K562 (cell line): ENCODE data around the gene RITA1. TPM values are rescaled to one million over a fixed set of nuclear protein-coding genes. Genes with fewer than 3 reads are reported as not detected.

ENCODE experiments used
- ATAC-seq: fragments of 200-7000 bp; cut with Tn5 transposase; 3 replicates; pipeline ENCODE4 v1.9.1; 2020; ENCODE audit warnings: moderate library complexity
- BruUV-seq: library from RNA; stranded (reverse); fragments of 400-500 nt; replicated peaks from 2 replicates; lab custom pipeline; 2021; lab: Mats Ljungman, UMichigan
- CTCF ChIA-PET: fragments of 300-600 bp; formaldehyde crosslinking; extraction: SDS; loops from one replicate; lab custom pipeline; 2021; ENCODE audit warnings: low intra/inter-chr PET ratio; lab: Yijun Ruan, JAX
- POLR2A ChIA-PET: fragments of 300-600, 350-650 bp; sonication (Branson Sonifier 250); formaldehyde crosslinking; extraction: SDS; loops from one replicate; lab custom pipeline; 2021; ENCODE audit warnings: antibody characterized with exemption, inconsistent platforms; lab: Yijun Ruan, JAX
- DNase-seq, 4 experiments: peaks; one replicate each; pipeline versions ENCODE4 v3.0.0 to v3.0.0-alpha.2; 2011 to 2018; ENCODE audit warnings: low spot score in 3 of 4, mixed read lengths in 3 of 4; ENCODE audit errors: extremely low read depth in 1 of 4
- FAIRE-seq: peaks from 2 replicates; lab custom pipeline; 2011; peaks lifted over from hg19 to GRCh38; lab: Jason Lieb, UNC
- H2AFZ ChIP-seq: 2 replicates; pipeline ENCODE4 v1.6.0; 2011; ENCODE audit warnings: low read depth, low read length, control low read depth, inconsistent platforms
- H3K27ac ChIP-seq: fragments of 200-600 bp; 3 replicates; pipeline ENCODE4 v1.8.0; 2011; ENCODE audit warnings: low read depth, mild to moderate bottlenecking, control low read depth, inconsistent platforms, low read length, moderate library complexity, mixed read lengths; ENCODE audit errors: extremely low read depth
- H3K27me3 ChIP-seq, 2 experiments: fragments of 300-600 bp in 1 of 2; 2 replicates in 1 of 2; 3 replicates in 1 of 2; pipeline versions ENCODE4 v1.6.0 to v1.8.0; 2011; ENCODE audit warnings: inconsistent platforms in 2 of 2, low read length in 2 of 2, mild to moderate bottlenecking in 1 of 2, mixed read lengths in 1 of 2, moderate library complexity in 1 of 2; ENCODE audit not compliant: control insufficient read depth in 2 of 2, insufficient read depth in 2 of 2
- H3K36me3 ChIP-seq: fragments of 300-600 bp; 3 replicates; pipeline ENCODE4 v1.8.0; 2011; ENCODE audit warnings: mild to moderate bottlenecking, low read length, inconsistent platforms; ENCODE audit not compliant: control insufficient read depth, insufficient read depth
- H3K4me1 ChIP-seq, 2 experiments: fragments of 200-600 bp in 1 of 2; replicated peaks in 1 of 2; 2 replicates in 1 of 2; 3 replicates in 1 of 2; pipeline versions ENCODE4 v1.5.1 to v1.8.0; 2011; ENCODE audit warnings: inconsistent platforms in 2 of 2, low read length in 2 of 2, mild to moderate bottlenecking in 1 of 2, mixed read lengths in 1 of 2, moderate library complexity in 1 of 2; ENCODE audit not compliant: control insufficient read depth in 2 of 2, insufficient read depth in 2 of 2
- H3K4me2 ChIP-seq: 2 replicates; pipeline ENCODE4 v1.6.1; 2011; ENCODE audit warnings: low read length, control low read depth, inconsistent platforms, mixed read lengths; ENCODE audit not compliant: insufficient read depth
- H3K4me3 ChIP-seq: fragments of 200-600 bp; sonication (generic), shearing (Covaris generic); 2 replicates; pipeline ENCODE4 v1.5.1; 2016; ENCODE audit warnings: control low read depth, inconsistent platforms
- H3K79me2 ChIP-seq: fragments of 200-600 bp; 3 replicates; pipeline ENCODE4 v1.8.0; 2011; ENCODE audit warnings: low read length, inconsistent platforms; ENCODE audit not compliant: control insufficient read depth, insufficient read depth
- H3K9ac ChIP-seq, 2 experiments: 2 replicates each; pipeline versions ENCODE4 v1.6.0 to v1.6.1; 2011; ENCODE audit warnings: low read depth in 2 of 2, low read length in 2 of 2, control low read depth in 1 of 2, inconsistent platforms in 1 of 2, mild to moderate bottlenecking in 1 of 2, mixed read lengths in 1 of 2; ENCODE audit not compliant: insufficient read depth in 1 of 2
- H3K9me1 ChIP-seq: one replicate; pipeline ENCODE4 v1.6.0; 2011; ENCODE audit warnings: inconsistent platforms, mild to moderate bottlenecking, low read length, moderate library complexity; ENCODE audit not compliant: control insufficient read depth, insufficient read depth
- H3K9me3 ChIP-seq: replicated peaks from 2 replicates; pipeline ENCODE4 v1.5.1; 2011; ENCODE audit warnings: low read depth, low read length, inconsistent platforms; ENCODE audit not compliant: control insufficient read depth, insufficient read depth
- H4K20me1 ChIP-seq: replicated peaks from 2 replicates; pipeline ENCODE4 v1.6.1; 2011; ENCODE audit warnings: low read length, inconsistent platforms, mixed read lengths; ENCODE audit not compliant: control insufficient read depth, insufficient read depth
- ADNP ChIP-seq: fragments of 200-800 bp; sonication (Bioruptor generic); IDR thresholded peaks from 2 replicates; pipeline ENCODE4 v1.6.1; 2016; ENCODE audit warnings: missing genetic modification characterization, missing compliant biosample characterization
- CC2D1A ChIP-seq: fragments of 450-650 bp; IDR thresholded peaks from 2 replicates; pipeline ENCODE4 v1.6.1; 2017; ENCODE audit warnings: mild to moderate bottlenecking
- DPF2 ChIP-seq: fragments of 450-650 bp; IDR thresholded peaks from 2 replicates; pipeline ENCODE4 v1.6.1; 2016
- ELF4 ChIP-seq: fragments of 450-650 bp; formaldehyde crosslinking; IDR thresholded peaks from 2 replicates; pipeline ENCODE4 v1.4.0; 2022; ENCODE audit warnings: missing genetic modification characterization
- EWSR1 ChIP-seq: fragments of 450-650 bp; IDR thresholded peaks from 2 replicates; pipeline ENCODE4 v1.6.1; 2018; ENCODE audit warnings: borderline replicate concordance, mild to moderate bottlenecking, low read depth, moderate library complexity; ENCODE audit not compliant: partially characterized antibody
- HDGF ChIP-seq: fragments of 450-650 bp; IDR thresholded peaks from 2 replicates; pipeline ENCODE4 v1.6.1; 2016
- KDM1A ChIP-seq, 2 experiments: fragments of 450-650 bp; IDR thresholded peaks; 2 replicates each; pipeline ENCODE4 v1.6.1; 2016; ENCODE audit warnings: mild to moderate bottlenecking in 2 of 2
- KLF16 ChIP-seq: IDR thresholded peaks from 2 replicates; pipeline ENCODE4 v1.6.1; 2016; ENCODE audit warnings: antibody characterized with exemption
- LEF1 ChIP-seq: fragments of 450-650 bp; IDR thresholded peaks from 2 replicates; pipeline ENCODE4 v1.6.1; 2016; ENCODE audit warnings: mild to moderate bottlenecking
- RBM25 ChIP-seq: fragments of 200-400 bp; formaldehyde crosslinking; IDR thresholded peaks from 2 replicates; pipeline ENCODE4 v1.6.1; 2018; ENCODE audit warnings: low read length, low read depth, moderate library complexity; ENCODE audit not compliant: severe bottlenecking
- ZFP36 ChIP-seq: fragments of 150-350 bp; IDR thresholded peaks from 2 replicates; pipeline ENCODE4 v1.6.1; 2018; ENCODE audit warnings: low read length, low read depth; ENCODE audit not compliant: partially characterized antibody
- ZNF140 ChIP-seq: fragments of 250-450 bp; sonication (Bioruptor Pico); IDR thresholded peaks from 2 replicates; pipeline ENCODE4 v1.8.0; 2021; ENCODE audit warnings: moderate library complexity, mild to moderate bottlenecking, inconsistent platforms
- ZNF143 ChIP-seq: sonication (generic); formaldehyde crosslinking; IDR thresholded peaks from 2 replicates; pipeline ENCODE4 v1.9.0; 2022; ENCODE audit warnings: mild to moderate bottlenecking, missing genetic modification reagents
- ZNF316 ChIP-seq: fragments of 450-650 bp; IDR thresholded peaks from 2 replicates; pipeline ENCODE4 v1.6.1; 2016
- ZNF668 ChIP-seq: fragments of 250-450 bp; sonication (Bioruptor Pico); IDR thresholded peaks from 2 replicates; pipeline ENCODE4 v1.8.0; 2022; ENCODE audit warnings: mild to moderate bottlenecking, inconsistent platforms
- WGBS: fragments of 100-300 bp; shearing (Covaris generic); methylation state at CpG from one replicate; pipeline ENCODE4 v1.1.6; 2016; ENCODE audit warnings: low coverage, mixed read lengths; ENCODE audit not compliant: insufficient coverage; ENCODE audit errors: missing lambda C conversion rate; 5-methylcytosine and 5-hydroxymethylcytosine counted together
- in situ Hi-C: fragments of 300-500 bp; cut with MboI; formaldehyde crosslinking; loops from 4 replicates; pipeline ENCODE4 v1.15.0; 2018; ENCODE audit warnings: inconsistent platforms, mixed read lengths
- intact Hi-C: fragments of 100-400 bp; cut with micrococcal nuclease; formaldehyde crosslinking; loops from 2 replicates; pipeline ENCODE4 v1.14.2; 2022
- polyA plus RNA-seq, 8 experiments: library from polyadenylated mRNA; depleted of rRNA in 4 of 8; stranded (reverse) in 5 of 8; unstranded in 3 of 8; fragments of >200 nt; fragmentation: Nextera tagmentation in 2 of 8; fragmentation: Illumina TruSeq in 1 of 8; extraction: Ambion mirVana in 2 of 8; extraction: Trizol in 1 of 8; gene quantifications; 2 replicates each; pipeline versions ENCODE4 v1.2.1 to v1.2.3, GENCODE V29; 2011 to 2014; ENCODE audit warnings: inconsistent platforms in 1 of 8, missing spikeins in 1 of 8
- total RNA-seq, 7 experiments: library from RNA; depleted of rRNA in 6 of 7; stranded (reverse); fragments of >200 nt in 6 of 7; fragmentation: Illumina TruSeq in 2 of 7; extraction: Trizol in 2 of 7; gene quantifications; 2 replicates each; pipeline versions ENCODE4 v1.2.1 to v1.2.3, GENCODE V29; 2011 to 2021; ENCODE audit warnings: low replicate concordance in 1 of 7
- TF ChIP-seq, protein P1 (sequence below): fragments of 450-650 bp; IDR thresholded peaks from 2 replicates; pipeline ENCODE4 v1.6.1; 2016; ENCODE audit warnings: borderline replicate concordance
- TF ChIP-seq, protein P2 (sequence below): fragments of 250-450 bp; sonication (Bioruptor Pico); IDR thresholded peaks from 2 replicates; pipeline ENCODE4 v1.4.0; 2020; ENCODE audit warnings: mild to moderate bottlenecking, moderate library complexity, borderline replicate concordance
- TF ChIP-seq, protein P3 (sequence below), 2 experiments: fragments of 250-450 bp in 1 of 2; fragments of 450-650 bp in 1 of 2; sonication (Bioruptor Pico) in 1 of 2; IDR thresholded peaks; 2 replicates each; pipeline versions ENCODE4 v1.6.1 to v1.8.0; 2016 to 2021; ENCODE audit warnings: mild to moderate bottlenecking in 2 of 2, moderate library complexity in 2 of 2, missing compliant biosample characterization in 1 of 2, missing genetic modification characterization in 1 of 2

The RITA1 gene
- total and polyA plus RNA-seq, 9 of the 15 experiments (the other 6 are each of a cell fraction or from before 2014, with no cell fraction given): 2.8 to 40.4 (median 18.0) TPM

DNA sequence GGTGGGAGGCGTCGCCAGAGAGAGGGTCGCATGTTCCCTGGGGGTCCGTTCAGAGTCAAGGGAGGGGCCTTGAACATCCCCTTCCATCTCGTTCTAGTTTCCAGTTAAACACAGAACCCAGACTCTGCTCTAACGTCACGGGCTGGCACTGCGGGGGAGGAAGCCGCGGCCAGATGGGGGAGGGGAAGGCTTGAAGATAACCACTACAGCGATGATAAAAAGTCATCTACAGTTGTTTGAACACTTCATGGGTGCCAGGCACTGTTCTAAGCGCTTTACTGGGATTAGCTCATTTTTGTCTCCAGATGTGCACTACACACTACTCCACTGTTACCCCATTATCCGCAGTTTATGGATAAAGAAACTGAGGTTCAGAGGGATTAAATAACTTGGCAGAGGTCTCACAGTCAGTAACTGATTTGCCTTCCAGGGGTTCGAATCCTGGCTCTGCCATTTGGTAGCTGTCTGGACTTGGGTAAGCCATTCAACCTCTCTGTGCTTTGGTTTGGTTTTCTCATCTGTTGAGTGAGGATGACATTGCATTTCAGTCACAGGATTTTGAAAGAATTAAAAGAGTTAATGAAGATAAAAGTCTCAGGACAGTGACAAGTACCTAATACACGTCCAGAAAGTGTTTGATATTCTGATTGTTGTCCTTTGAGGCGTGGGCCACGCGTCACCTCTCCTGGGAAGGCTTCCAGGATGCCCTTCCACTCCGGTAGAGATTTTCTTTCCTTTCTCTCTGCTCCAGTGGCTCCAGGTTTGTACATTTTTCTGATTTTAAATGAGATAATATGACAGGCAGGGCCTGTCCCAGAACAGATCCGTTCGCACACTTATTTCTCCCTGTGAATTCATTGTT, 49.2 kb upstream of the RITA1 start:
- Histone ChIP-seq H4K20me1 (peaks cover 10% of the 10 kb centered on the region), H3K27me3 (no peaks in the 10 kb centered on the region), H3K36me3 (no peaks in the 10 kb centered on the region), H3K79me2 (no peaks in the 10 kb centered on the region), H3K27ac (no peak overlapping the region), H3K9me3 (no peaks in the 10 kb centered on the region), H3K4me2 (peak overlapping the region; percentile 70), H3K4me3 (peak overlapping the region; percentile 17), H3K4me1 (peaks cover 8 to 22% of the 10 kb centered on the region in 2 experiments), H3K9me1 (no peaks in the 10 kb centered on the region), H2AFZ (no peak overlapping the region; the same call in 1 of the 2 replicates), H3K9ac (peak overlapping the region in 1 of 2 experiments; percentile 66; a peak in 1 of 4 replicates)
- 2% methylated on average over 19 of the region's 21 CpGs for WGBS
- POLR2A ChIA-PET: interaction anchor here (1.4 kb wide), 1 partner anchor 25 kb away, joined by 3 read pairs; no protein-coding TSS in a partner anchor
- FAIRE-seq (peak; percentile 40), ATAC-seq (peak; percentile 26; the same call in 2 of the 3 replicates), DNase-seq (peak in 3 of 4 experiments; percentile 51 to 61 (median 60))
- intact Hi-C loops (no loop called here), in situ Hi-C loops (no loop called here)
- CTCF ChIA-PET: interaction anchor here (0.7 to 1.0 kb wide), 2 partner anchors 17 to 82 kb away, joined by 3 to 4 read pairs; no protein-coding TSS in a partner anchor
- BruUV-seq: no TSS peak
- TF ChIP-seq, protein P1, sequence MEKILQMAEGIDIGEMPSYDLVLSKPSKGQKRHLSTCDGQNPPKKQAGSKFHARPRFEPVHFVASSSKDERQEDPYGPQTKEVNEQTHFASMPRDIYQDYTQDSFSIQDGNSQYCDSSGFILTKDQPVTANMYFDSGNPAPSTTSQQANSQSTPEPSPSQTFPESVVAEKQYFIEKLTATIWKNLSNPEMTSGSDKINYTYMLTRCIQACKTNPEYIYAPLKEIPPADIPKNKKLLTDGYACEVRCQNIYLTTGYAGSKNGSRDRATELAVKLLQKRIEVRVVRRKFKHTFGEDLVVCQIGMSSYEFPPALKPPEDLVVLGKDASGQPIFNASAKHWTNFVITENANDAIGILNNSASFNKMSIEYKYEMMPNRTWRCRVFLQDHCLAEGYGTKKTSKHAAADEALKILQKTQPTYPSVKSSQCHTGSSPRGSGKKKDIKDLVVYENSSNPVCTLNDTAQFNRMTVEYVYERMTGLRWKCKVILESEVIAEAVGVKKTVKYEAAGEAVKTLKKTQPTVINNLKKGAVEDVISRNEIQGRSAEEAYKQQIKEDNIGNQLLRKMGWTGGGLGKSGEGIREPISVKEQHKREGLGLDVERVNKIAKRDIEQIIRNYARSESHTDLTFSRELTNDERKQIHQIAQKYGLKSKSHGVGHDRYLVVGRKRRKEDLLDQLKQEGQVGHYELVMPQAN: no peak
- TF ChIP-seq ZNF140 (CRISPR knock-in tag) (no peak), KLF16 (peak; percentile 41; the same call in 1 of the 2 replicates), LEF1 (peak; percentile 84), KDM1A (IDR thresholded peaks at IDR 0.05) (peak in 1 of 2 experiments; percentile 21; a peak in 1 of 4 replicates), ZNF316 (peak; percentile 47), RBM25 (no peak), ELF4 (no peak), HDGF (no peak), EWSR1 (no peak), CC2D1A (no peak), ZFP36 (peak; percentile 75), ZNF668 (CRISPR knock-in tag) (no peak), ZNF143 (no peak), ADNP (peak; percentile 64), DPF2 (peak; percentile 60)
- TF ChIP-seq, protein P2, sequence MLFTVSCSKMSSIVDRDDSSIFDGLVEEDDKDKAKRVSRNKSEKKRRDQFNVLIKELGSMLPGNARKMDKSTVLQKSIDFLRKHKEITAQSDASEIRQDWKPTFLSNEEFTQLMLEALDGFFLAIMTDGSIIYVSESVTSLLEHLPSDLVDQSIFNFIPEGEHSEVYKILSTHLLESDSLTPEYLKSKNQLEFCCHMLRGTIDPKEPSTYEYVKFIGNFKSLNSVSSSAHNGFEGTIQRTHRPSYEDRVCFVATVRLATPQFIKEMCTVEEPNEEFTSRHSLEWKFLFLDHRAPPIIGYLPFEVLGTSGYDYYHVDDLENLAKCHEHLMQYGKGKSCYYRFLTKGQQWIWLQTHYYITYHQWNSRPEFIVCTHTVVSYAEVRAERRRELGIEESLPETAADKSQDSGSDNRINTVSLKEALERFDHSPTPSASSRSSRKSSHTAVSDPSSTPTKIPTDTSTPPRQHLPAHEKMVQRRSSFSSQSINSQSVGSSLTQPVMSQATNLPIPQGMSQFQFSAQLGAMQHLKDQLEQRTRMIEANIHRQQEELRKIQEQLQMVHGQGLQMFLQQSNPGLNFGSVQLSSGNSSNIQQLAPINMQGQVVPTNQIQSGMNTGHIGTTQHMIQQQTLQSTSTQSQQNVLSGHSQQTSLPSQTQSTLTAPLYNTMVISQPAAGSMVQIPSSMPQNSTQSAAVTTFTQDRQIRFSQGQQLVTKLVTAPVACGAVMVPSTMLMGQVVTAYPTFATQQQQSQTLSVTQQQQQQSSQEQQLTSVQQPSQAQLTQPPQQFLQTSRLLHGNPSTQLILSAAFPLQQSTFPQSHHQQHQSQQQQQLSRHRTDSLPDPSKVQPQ (CRISPR knock-in tag): no peak
- TF ChIP-seq, protein P3, sequence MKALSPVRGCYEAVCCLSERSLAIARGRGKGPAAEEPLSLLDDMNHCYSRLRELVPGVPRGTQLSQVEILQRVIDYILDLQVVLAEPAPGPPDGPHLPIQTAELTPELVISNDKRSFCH (CRISPR knock-in tag; IDR thresholded peaks at IDR 0.05): no peak
- TF ChIP-seq, protein P3 (tag; IDR thresholded peaks at IDR 0.05): no peak
